Right lobe of liver (tissue), 4 donors: ENCODE measurements around the gene STX8.

ENCODE experiments used
- CTCF ChIP-seq, 4 donors: fragments of 200-600 bp in 3 of 4; fragments of 450-650 bp in 1 of 4; IDR thresholded peaks; one replicate each; pipeline versions ENCODE4 v1.5.1 to v1.8.0; 2016 to 2022; ENCODE audit warnings: antibody characterized with exemption in 4 of 4, mild to moderate bottlenecking in 2 of 4
- POLR2A ChIP-seq: fragments of 450-650 bp; IDR thresholded peaks from one replicate; pipeline ENCODE4 v1.6.1; 2017; ENCODE audit warnings: antibody characterized with exemption, mild to moderate bottlenecking
- donor health status: DM: no; HTN: no; CAD: no.
- donor health status: DM: no; HTN: no; CAD: no.
- donor health status: DM: no; HTN: yes; CAD: no.

GRCh38 chr17:9538626-9539025 is 37.0 kb downstream of the STX8 start:
- TF ChIP-seq POLR2A: no peak
- no peak for TF ChIP-seq CTCF (IDR thresholded peaks at IDR 0.05)
